Heart right ventricle (tissue), 16 donors: ENCODE data around the gene TRAIP. TPM values are rescaled to one million over a fixed set of nuclear protein-coding genes. Genes with fewer than 3 reads are reported as not detected.

Experiments used
- ATAC-seq, 8 donors: fragments of 200-7000 bp; cut with Tn5 transposase; one replicate each; pipeline ENCODE4 v1.9.1; 2020; ENCODE audit warnings: mild to moderate bottlenecking in 8 of 8, moderate library complexity in 8 of 8, moderate number of reproducible peaks in 1 of 8
- DNase-seq, 2 donors: peaks; one replicate each; pipeline ENCODE4 v3.0.0-alpha.2; 2020
- H3K27ac ChIP-seq, 10 donors: fragments of 200-600 bp; sonication (generic) in 2 of 10; one replicate each; pipeline versions ENCODE4 v1.5.0 to v1.8.0; 2020 to 2022; ENCODE audit warnings: mild to moderate bottlenecking in 3 of 10
- H3K27me3 ChIP-seq, 7 donors: fragments of 200-600 bp; one replicate each; pipeline ENCODE4 v1.8.0; 2021 to 2022; ENCODE audit warnings: mild to moderate bottlenecking in 2 of 7
- H3K36me3 ChIP-seq, 9 donors: fragments of 200-600 bp; sonication (generic) in 1 of 9; one replicate each; pipeline versions ENCODE4 v1.5.0 to v1.8.0; 2020 to 2022; ENCODE audit warnings: mild to moderate bottlenecking in 2 of 9
- H3K4me1 ChIP-seq, 9 donors: fragments of 200-600 bp; sonication (generic) in 1 of 9; one replicate each; pipeline versions ENCODE4 v1.5.0 to v1.8.0; 2020 to 2022; ENCODE audit warnings: mild to moderate bottlenecking in 4 of 9
- H3K4me3 ChIP-seq, 10 donors: fragments of 200-600 bp; sonication (generic) in 2 of 10; one replicate each; pipeline versions ENCODE4 v1.5.0 to v1.8.0; 2020 to 2022; ENCODE audit warnings: mild to moderate bottlenecking in 7 of 10, moderate library complexity in 2 of 10
- H3K9me3 ChIP-seq, 11 donors: fragments of 200-600 bp in 10 of 11; sonication (generic) in 2 of 11; one replicate each; pipeline versions ENCODE4 v1.5.0 to v1.8.0; 2013 to 2022; ENCODE audit warnings: mild to moderate bottlenecking in 2 of 11, control low read depth in 1 of 11, moderate library complexity in 1 of 11
- WGBS, 2 donors: extraction: QIAGEN DNeasy Blood & Tissue Kit; methylation state at CpG; one replicate each; pipeline ENCODE4 v1.1.7; 2013; ENCODE audit warnings: inconsistent platforms in 1 of 2; 5-methylcytosine and 5-hydroxymethylcytosine counted together
- intact Hi-C, 10 donors: fragments of 100-400 bp; cut with DNase I; formaldehyde crosslinking; loops; one replicate each; pipeline versions ENCODE4 v1.11.1 to v1.14.2; 2022
- polyA plus RNA-seq, 2 donors: library from polyadenylated mRNA; stranded (reverse); fragments of 200-250 nt; gene quantifications; one replicate each; pipeline ENCODE4 v1.2.3, GENCODE V29; 2013
- total RNA-seq, 10 donors: library from RNA; stranded (reverse); fragmentation: NEBNext Ultra II Directional in 3 of 10; extraction: Animal tissue kit (Norgen Biotek cat#: 25700) in 3 of 10; gene quantifications; one replicate each; pipeline versions ENCODE4 v1.2.1 to v1.2.4, GENCODE V29; 2021 to 2023
- TF ChIP-seq, protein P1 (sequence below), 9 donors: fragments of 200-600 bp; sonication (generic) in 2 of 9; IDR thresholded peaks; one replicate each; pipeline versions ENCODE4 v1.5.0 to v1.8.0; 2021 to 2022; ENCODE audit warnings: antibody characterized with exemption in 9 of 9, mild to moderate bottlenecking in 5 of 9, moderate library complexity in 1 of 9
- donor health status: Arrhythmogenic right ventricular cardiomyopathy.
- donor health status: ischemic (EF 13 %, LVEDD 7.1; RV severe dilation, severe dysfunction).
- donor health status: healthy with polysubstance abuse.
- donor health status: DM: no; HTN: yes; CAD: no.
- donor health status: DM: no; HTN: no; CAD: no.
- donor health status: ischemic (EF 25% LVEDD 6.9; RV normal size, moderate dysfunction).
- donor health status: ischemic (EF 25% LVEDD 5.7; RV mildly dilated, moderate dysfunction).
- donor health status: healthy.
- donor health status: DM: yes; HTN: yes; CAD: no.
- donor health status: Ischemic cardiomyopathy.
- donor health status: ischemic (EF 35%, LVEDD 5.7; RV mildly dilated, moderate dysfunction).
- donor health status: nonischemic (EF 11% LVEDD 7.7; RV severe dilation, severe dysfunction).
- donor health status: DM: yes; HTN: yes; CAD: no.
- donor health status: PGD.
- donor health status: ischemic (EF 29% LVEDD 5.4; RV normal size, mild dysfunction).
- donor health status: nonischemic (EF 23%, LVEDD 6.1; RV moderate dilation, normal function).

TRAIP gene
- total and polyA plus RNA-seq, 12 donors: 0.20 to 2.4 (median 1.4) TPM

DNA sequence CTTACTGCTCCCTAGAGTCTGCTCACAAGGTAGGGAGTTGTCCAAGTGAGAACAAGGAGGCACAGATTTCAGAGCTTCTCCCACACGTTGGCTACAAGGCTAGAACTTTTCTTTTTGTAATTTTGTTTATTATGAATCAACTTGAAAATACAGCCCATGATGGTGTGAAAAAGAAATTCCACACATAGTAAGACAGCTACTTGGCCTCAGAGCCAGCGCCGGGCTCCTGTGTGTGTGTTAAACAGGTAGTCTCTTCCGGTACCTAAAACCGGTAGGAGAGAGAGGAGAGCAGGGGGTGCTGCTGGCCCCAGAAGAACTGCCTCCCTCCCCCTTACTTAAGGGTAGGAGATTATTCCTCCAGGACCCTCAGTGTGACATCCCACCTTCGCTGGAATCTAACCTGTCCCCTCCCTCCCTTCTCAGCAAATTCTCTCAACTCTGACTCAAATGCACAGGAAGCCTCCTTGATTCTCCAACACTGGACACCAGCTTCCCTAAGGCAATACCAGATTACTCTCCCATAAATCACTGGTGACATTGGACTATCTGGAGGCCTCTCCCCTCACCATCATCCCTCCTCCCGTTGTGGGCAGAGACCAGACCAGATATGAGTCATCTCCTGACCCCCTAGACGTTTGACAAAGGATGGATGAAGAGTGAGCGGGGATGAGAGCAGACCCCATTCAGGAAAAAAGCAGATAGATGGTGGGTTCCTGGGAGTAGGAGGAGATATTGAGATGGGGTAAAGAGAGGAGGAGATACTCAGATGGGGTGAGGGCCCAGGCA lies 65.5 kb downstream of the TRAIP start:
- H3K27ac ChIP-seq: no peak overlapping the region
- H3K27me3 ChIP-seq: no peaks in the 10 kb centered on the region
- no peaks in the 10 kb centered on the region for H3K9me3 ChIP-seq
- peaks cover 0 to 16% (median 11%) of the 10 kb centered on the region in 9 donors for H3K4me1 ChIP-seq
- TF ChIP-seq, protein P1, sequence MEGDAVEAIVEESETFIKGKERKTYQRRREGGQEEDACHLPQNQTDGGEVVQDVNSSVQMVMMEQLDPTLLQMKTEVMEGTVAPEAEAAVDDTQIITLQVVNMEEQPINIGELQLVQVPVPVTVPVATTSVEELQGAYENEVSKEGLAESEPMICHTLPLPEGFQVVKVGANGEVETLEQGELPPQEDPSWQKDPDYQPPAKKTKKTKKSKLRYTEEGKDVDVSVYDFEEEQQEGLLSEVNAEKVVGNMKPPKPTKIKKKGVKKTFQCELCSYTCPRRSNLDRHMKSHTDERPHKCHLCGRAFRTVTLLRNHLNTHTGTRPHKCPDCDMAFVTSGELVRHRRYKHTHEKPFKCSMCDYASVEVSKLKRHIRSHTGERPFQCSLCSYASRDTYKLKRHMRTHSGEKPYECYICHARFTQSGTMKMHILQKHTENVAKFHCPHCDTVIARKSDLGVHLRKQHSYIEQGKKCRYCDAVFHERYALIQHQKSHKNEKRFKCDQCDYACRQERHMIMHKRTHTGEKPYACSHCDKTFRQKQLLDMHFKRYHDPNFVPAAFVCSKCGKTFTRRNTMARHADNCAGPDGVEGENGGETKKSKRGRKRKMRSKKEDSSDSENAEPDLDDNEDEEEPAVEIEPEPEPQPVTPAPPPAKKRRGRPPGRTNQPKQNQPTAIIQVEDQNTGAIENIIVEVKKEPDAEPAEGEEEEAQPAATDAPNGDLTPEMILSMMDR (IDR thresholded peaks at IDR 0.05): no peak
- H3K4me3 ChIP-seq: no peak overlapping the region
- 67 to 69% methylated on average over 9 of the region's 9 CpGs for WGBS, 2 donors
- intact Hi-C loops: no loop called here
- H3K36me3 ChIP-seq: no peaks in the 10 kb centered on the region
- ATAC-seq: no peak
- no peak for DNase-seq

DNA sequence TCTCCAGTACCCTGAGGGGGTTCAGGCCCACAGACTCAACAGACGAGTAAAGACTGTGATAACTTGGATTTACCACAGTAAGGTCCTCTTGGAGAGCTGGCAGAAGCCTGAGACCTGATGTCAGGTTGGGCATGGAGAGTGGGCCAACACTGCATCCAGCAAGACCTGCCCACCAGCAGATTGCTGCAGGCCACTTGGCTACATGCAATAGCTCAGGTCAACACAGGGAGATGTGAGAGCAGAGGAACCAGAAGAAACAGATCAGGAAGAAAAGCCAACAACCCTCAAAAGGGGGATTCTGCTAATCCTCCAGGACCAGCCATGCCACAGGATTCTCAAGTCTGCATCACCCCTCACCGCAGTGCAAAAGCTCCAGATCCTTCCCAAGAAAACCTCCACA lies 68.3 kb downstream of the TRAIP start:
- TF ChIP-seq, protein P1 (IDR thresholded peaks at IDR 0.05): no peak
- no peak for DNase-seq
- ATAC-seq: no peak
- intact Hi-C loops: loop anchor here in 2 of 10 donors (5.0 kb wide), 2 partner anchors 66 to 139 kb away; partner anchors contain the start of genes GMPPB (in 1 of the 2) and MON1A (in 1 of the 2)
- Histone ChIP-seq H3K4me3 (no peak overlapping the region), H3K36me3 (peaks cover 0 to 20% (median 0%) of the 10 kb centered on the region in 9 donors), H3K27me3 (no peaks in the 10 kb centered on the region), H3K9me3 (no peaks in the 10 kb centered on the region), H3K27ac (peak overlapping the region in 3 of 10 donors; percentile 83 to 99 (median 95)), H3K4me1 (peaks cover 4 to 43% (median 27%) of the 10 kb centered on the region in 9 donors)
- 98% methylated on average over 2 of the region's 2 CpGs for WGBS, 2 donors

DNA sequence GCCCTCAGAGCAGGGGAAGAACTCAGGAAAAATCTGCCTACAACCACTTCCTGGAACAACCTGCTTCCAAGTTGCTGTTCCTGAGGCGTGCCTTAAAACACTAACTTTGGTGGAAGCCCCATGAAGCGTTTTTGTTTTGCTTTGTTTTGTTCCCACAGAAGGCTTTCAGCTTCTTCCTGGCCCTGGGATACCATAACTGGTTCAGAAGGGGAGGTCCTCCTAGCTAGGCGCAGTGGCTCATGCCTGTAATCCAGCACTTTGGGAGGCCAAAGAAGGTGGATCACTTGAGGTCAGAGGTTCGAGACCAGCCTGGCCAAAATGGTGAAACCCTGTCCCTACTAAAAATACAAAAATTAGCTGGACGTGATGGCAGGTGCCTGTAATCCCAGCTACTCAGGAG lies 68.8 kb downstream of the TRAIP start:
- Histone ChIP-seq H3K27me3 (no peaks in the 10 kb centered on the region), H3K9me3 (no peaks in the 10 kb centered on the region), H3K4me3 (no peak overlapping the region), H3K4me1 (peaks cover 4 to 48% (median 27%) of the 10 kb centered on the region in 9 donors), H3K36me3 (peaks cover 0 to 25% (median 0%) of the 10 kb centered on the region in 9 donors), H3K27ac (peak overlapping the region in 8 of 10 donors; percentile 83 to 99 (median 94))
- DNase-seq (no peak), ATAC-seq (no peak)
- intact Hi-C loops: loop anchor here in 2 of 10 donors (5.0 kb wide), 2 partner anchors 65 to 140 kb away; partner anchors contain the start of genes GMPPB (in 1 of the 2) and MON1A (in 1 of the 2)
- WGBS, 2 donors: 82 to 86% methylated on average over 5 of the region's 5 CpGs
- TF ChIP-seq, protein P1 (IDR thresholded peaks at IDR 0.05): no peak

DNA sequence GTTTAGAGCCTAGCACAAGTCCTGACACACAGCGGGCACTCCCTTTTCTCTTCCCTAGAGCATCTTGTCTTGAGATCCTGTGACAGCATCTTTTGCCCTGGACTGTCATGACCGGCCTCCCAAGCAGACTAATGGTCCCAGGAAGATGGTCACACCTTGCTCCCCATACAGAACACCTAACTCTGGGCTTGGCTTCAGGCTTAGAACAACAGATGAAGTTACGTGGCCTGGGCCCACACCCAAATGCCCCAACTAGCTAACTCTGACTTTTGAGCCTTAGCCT lies 69.2 kb downstream of the TRAIP start:
- Histone ChIP-seq H3K4me1 (peaks cover 4 to 52% (median 27%) of the 10 kb centered on the region in 9 donors), H3K27me3 (no peaks in the 10 kb centered on the region), H3K36me3 (peaks cover 0 to 27% (median 0%) of the 10 kb centered on the region in 9 donors), H3K4me3 (peak overlapping the region in 8 of 10 donors; percentile 66 to 100 (median 92)), H3K27ac (peak overlapping the region; percentile 66 to 99 (median 94)), H3K9me3 (no peaks in the 10 kb centered on the region)
- 68 to 75% methylated on average over 3 of the region's 3 CpGs for WGBS, 2 donors
- DNase-seq (no peak), ATAC-seq (peak in 1 of 8 donors; percentile 2)
- intact Hi-C loops: loop anchor here in 2 of 10 donors (5.0 kb wide), 2 partner anchors 65 to 140 kb away; partner anchors contain the start of genes GMPPB (in 1 of the 2) and MON1A (in 1 of the 2)
- TF ChIP-seq, protein P1 (IDR thresholded peaks at IDR 0.05): no peak
